ENCODE data around the gene HOXD9. TPM values are rescaled to one million over a fixed set of nuclear protein-coding genes. Genes with fewer than 3 reads are reported as not detected.

HOXD9 gene
- total RNA-seq, 2 experiments from 2014 or later, result not detected

DNA sequence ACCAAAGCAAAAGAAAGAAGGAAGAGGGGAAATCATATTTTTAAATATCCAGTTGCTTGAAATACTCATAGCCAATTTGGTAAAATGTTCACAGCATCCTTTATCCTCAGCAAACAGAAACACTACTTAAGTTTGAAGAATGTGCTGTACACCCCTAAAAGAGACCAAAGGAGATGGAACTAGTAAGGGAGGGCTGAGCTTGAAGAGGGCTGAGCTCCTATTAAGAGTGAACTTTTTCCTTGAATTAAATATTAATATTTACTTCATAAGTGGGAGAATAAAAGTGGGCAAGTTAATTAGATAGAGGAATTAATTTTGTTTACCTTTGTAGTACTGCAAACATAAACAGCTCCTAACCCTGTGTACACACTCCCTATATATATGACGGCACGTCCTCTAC is 45.7 kb upstream of the HOXD9 start:
- Histone ChIP-seq H3K36me3 (ENCODE audit: insufficient read depth, low read length) (no peaks in the 10 kb centered on the region), H3K9me2 (ENCODE audit: insufficient read depth, low read length) (no peaks in the 10 kb centered on the region), H3K4me3 (ENCODE audit: low read depth, low read length, poor library complexity, severe bottlenecking) (no peak overlapping the region), H4K20me1 (ENCODE audit: insufficient read depth, low read length) (no peaks in the 10 kb centered on the region), H3K9me3 (ENCODE audit: low read length) (no peaks in the 10 kb centered on the region), H3K4me2 (ENCODE audit: low read length) (no peak overlapping the region), H3K4me1 (ENCODE audit: insufficient read depth, low read length, poor library complexity, severe bottlenecking) (no peaks in the 10 kb centered on the region), H3K27ac (ENCODE audit: low read depth, low read length, poor library complexity, severe bottlenecking) (no peak overlapping the region), H3K79me2 (ENCODE audit: insufficient read depth, low read depth, low read length) (no peaks in the 10 kb centered on the region), H2AFZ (ENCODE audit: low read length) (no peak overlapping the region)
- ChIA-PET CTCF (ENCODE audit: unreplicated experiment) (no interaction called here), POLR2A (no interaction called here)
- TF ChIP-seq, protein P1, sequence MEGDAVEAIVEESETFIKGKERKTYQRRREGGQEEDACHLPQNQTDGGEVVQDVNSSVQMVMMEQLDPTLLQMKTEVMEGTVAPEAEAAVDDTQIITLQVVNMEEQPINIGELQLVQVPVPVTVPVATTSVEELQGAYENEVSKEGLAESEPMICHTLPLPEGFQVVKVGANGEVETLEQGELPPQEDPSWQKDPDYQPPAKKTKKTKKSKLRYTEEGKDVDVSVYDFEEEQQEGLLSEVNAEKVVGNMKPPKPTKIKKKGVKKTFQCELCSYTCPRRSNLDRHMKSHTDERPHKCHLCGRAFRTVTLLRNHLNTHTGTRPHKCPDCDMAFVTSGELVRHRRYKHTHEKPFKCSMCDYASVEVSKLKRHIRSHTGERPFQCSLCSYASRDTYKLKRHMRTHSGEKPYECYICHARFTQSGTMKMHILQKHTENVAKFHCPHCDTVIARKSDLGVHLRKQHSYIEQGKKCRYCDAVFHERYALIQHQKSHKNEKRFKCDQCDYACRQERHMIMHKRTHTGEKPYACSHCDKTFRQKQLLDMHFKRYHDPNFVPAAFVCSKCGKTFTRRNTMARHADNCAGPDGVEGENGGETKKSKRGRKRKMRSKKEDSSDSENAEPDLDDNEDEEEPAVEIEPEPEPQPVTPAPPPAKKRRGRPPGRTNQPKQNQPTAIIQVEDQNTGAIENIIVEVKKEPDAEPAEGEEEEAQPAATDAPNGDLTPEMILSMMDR (conservative IDR thresholded peaks at IDR 0.05; ENCODE audit: low read length), result no peak
- no peak for DNase-seq (ENCODE audit: low spot score)
- no TSS peak for BruUV-seq (replicated peaks)
- intact Hi-C loops (cut with micrococcal nuclease; ENCODE audit: unreplicated experiment), result no loop called here

DNA sequence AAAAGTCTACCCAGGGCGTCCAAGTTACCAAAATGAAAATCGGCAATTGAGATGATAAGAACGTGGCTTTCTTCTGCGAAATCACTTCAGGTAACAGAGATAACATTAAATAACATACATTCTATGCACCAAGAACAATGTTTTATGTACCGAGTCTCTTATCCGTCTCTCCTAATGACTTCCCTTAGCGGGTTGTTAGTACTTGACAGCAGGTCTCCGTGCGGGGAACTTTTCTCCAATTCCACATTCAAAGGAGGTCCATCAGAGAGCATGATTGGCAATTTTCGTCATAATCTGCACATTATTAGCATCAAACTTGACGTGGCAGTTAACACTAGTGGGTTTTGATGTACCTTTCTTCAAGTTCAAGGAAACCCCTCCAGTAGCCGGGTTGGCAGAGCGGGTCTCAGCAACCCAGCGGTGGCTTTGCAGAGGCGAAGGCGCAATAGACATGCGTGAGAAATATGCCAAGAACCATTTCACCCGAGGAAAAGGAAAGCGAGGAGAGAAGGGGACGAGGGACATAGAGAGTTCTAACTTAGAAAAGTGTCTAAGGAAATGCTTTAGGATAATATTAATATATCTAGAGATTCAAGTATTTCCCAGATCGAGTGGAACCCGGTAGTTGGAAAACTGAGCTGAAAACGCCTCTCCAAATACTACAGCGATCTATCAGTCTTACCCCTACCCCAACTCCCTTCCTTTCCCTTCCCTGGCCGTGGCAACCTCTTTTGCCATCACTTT is 43.8 kb upstream of the HOXD9 start:
- TF ChIP-seq EZH2phosphoT487 (IDR thresholded peaks at IDR 0.05; ENCODE audit: borderline replicate concordance, low read depth, low read length), result no peak
- TF ChIP-seq, protein P1 (conservative IDR thresholded peaks at IDR 0.05; ENCODE audit: low read length), result no peak
- no peak overlapping the region for H3K27ac ChIP-seq (ENCODE audit: low read depth, low read length, poor library complexity, severe bottlenecking)
- H4K20me1 ChIP-seq (ENCODE audit: insufficient read depth, low read length), result no peaks in the 10 kb centered on the region
- no peak for DNase-seq (ENCODE audit: low spot score)
- no peak overlapping the region for H2AFZ ChIP-seq (ENCODE audit: low read length)
- H3K9me3 ChIP-seq (ENCODE audit: low read length), result no peaks in the 10 kb centered on the region
- no peaks in the 10 kb centered on the region for H3K79me2 ChIP-seq (ENCODE audit: insufficient read depth, low read depth, low read length)
- intact Hi-C loops (cut with micrococcal nuclease; ENCODE audit: unreplicated experiment), result no loop called here
- H3K4me3 ChIP-seq (ENCODE audit: low read depth, low read length, poor library complexity, severe bottlenecking), result no peak overlapping the region
- no TSS peak for BruUV-seq (replicated peaks)
- ChIA-PET CTCF (ENCODE audit: unreplicated experiment) (no interaction called here), POLR2A (no interaction called here)
- no peaks in the 10 kb centered on the region for H3K36me3 ChIP-seq (ENCODE audit: insufficient read depth, low read length)
- H3K4me1 ChIP-seq (ENCODE audit: insufficient read depth, low read length, poor library complexity, severe bottlenecking), result no peaks in the 10 kb centered on the region
- H3K9me2 ChIP-seq (ENCODE audit: insufficient read depth, low read length), result no peaks in the 10 kb centered on the region
- no peak overlapping the region for H3K4me2 ChIP-seq (ENCODE audit: low read length)

DNA sequence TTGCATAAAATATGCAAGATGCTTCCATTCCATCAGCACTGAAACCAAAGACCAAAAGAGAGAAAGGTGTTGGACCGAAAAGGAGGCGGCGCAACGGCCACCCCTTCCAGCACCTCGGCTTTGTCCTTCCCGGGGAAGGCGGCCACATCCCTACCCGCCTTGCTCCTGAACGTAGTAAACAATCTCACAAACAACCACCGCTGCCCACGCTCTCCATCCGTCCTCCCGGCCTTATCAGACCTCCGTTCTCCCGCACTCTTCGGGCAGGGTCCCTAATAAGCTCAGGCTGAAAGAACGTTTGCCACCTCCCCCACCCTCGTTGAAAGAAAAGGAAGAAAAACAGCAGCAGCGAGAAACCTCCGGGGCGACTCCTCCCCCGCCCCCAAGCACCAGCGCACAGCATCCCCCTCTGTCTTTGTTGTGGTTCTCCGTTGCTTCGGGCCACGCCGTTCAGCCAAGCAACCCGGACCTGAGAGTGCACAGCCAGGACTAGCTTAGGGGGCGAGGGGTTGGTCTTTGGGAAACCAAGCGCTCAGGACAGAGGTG is 43.2 kb upstream of the HOXD9 start:
- no peak for TF ChIP-seq EZH2phosphoT487 (IDR thresholded peaks at IDR 0.05; ENCODE audit: borderline replicate concordance, low read depth, low read length)
- TF ChIP-seq, protein P1 (conservative IDR thresholded peaks at IDR 0.05; ENCODE audit: low read length), result no peak
- no peak overlapping the region for H3K27ac ChIP-seq (ENCODE audit: low read depth, low read length, poor library complexity, severe bottlenecking)
- no peaks in the 10 kb centered on the region for H4K20me1 ChIP-seq (ENCODE audit: insufficient read depth, low read length)
- no peak overlapping the region for H2AFZ ChIP-seq (ENCODE audit: low read length)
- H3K4me1 ChIP-seq (ENCODE audit: insufficient read depth, low read length, poor library complexity, severe bottlenecking), result no peaks in the 10 kb centered on the region
- H3K9me3 ChIP-seq (ENCODE audit: low read length), result no peaks in the 10 kb centered on the region
- H3K36me3 ChIP-seq (ENCODE audit: insufficient read depth, low read length), result no peaks in the 10 kb centered on the region
- H3K79me2 ChIP-seq (ENCODE audit: insufficient read depth, low read depth, low read length), result no peaks in the 10 kb centered on the region
- H3K4me3 ChIP-seq (ENCODE audit: low read depth, low read length, poor library complexity, severe bottlenecking), result no peak overlapping the region
- no peaks in the 10 kb centered on the region for H3K9me2 ChIP-seq (ENCODE audit: insufficient read depth, low read length)
- BruUV-seq (replicated peaks), result no TSS peak
- POLR2A ChIA-PET, result interaction anchor here (0.6 kb wide), 1 partner anchor 434 kb away, joined by 4 read pairs; no protein-coding TSS in a partner anchor
- DNase-seq (ENCODE audit: low spot score), result no peak
- intact Hi-C loops (cut with micrococcal nuclease; ENCODE audit: unreplicated experiment), result no loop called here
- H3K4me2 ChIP-seq (ENCODE audit: low read length), result no peak overlapping the region
- CTCF ChIA-PET (ENCODE audit: unreplicated experiment), result no interaction called here
